AML-193 (cell line): ENCODE measurements around the gene MYZAP.

ENCODE experiments used
- DNase-seq, 2 experiments: peaks; one replicate each; lab custom pipeline; 2025; lab: John Stamatoyannopoulos, UW

The MYZAP gene

GRCh38 chr15:57663262-57663661 is 71.6 kb downstream of the MYZAP start:
- DNase-seq = no peak

GRCh38 chr15:57665194-57665593 is 73.5 kb downstream of the MYZAP start:
- no peak for DNase-seq

- DNase-seq = no peak
These were observed 74.2 kb downstream of the MYZAP start for GRCh38 chr15:57665939-57666338.

GRCh38 chr15:57667171-57667849 is 75.6 kb downstream of the MYZAP start:
- no peak for DNase-seq

GRCh38 chr15:57668016-57668415 is 76.3 kb downstream of the MYZAP start:
- no peak for DNase-seq

GRCh38 chr15:57671636-57672035 is 79.9 kb downstream of the MYZAP start:
- DNase-seq = no peak

- DNase-seq = no peak
These were observed 83.9 kb downstream of the MYZAP start for GRCh38 chr15:57675481-57676181.

GRCh38 chr15:57676585-57676984 is 84.9 kb downstream of the MYZAP start:
- no peak for DNase-seq

- DNase-seq = no peak
These were observed 85.5 kb downstream of the MYZAP start for GRCh38 chr15:57677204-57677603.

- DNase-seq = no peak
These were observed 88.3 kb downstream of the MYZAP start for GRCh38 chr15:57680021-57680420.

- no peak for DNase-seq
These were observed 89.3 kb downstream of the MYZAP start for GRCh38 chr15:57681011-57681410.

- DNase-seq = no peak
These were observed 91.8 kb downstream of the MYZAP start for GRCh38 chr15:57683481-57683880.

GRCh38 chr15:57684491-57685151 is 92.9 kb downstream of the MYZAP start:
- no peak for DNase-seq

- no peak for DNase-seq
These were observed 93.8 kb downstream of the MYZAP start for GRCh38 chr15:57685306-57686095.

- DNase-seq = no peak
These were observed 95.0 kb downstream of the MYZAP start for GRCh38 chr15:57686657-57687056.

GRCh38 chr15:57690341-57690966 is 98.8 kb downstream of the MYZAP start:
- no peak for DNase-seq

GRCh38 chr15:57691082-57691481 is 99.4 kb downstream of the MYZAP start:
- DNase-seq = no peak

GRCh38 chr15:57692709-57693108 is 101.0 kb downstream of the MYZAP start:
- no peak for DNase-seq

GRCh38 chr15:57694279-57694678 is 102.6 kb downstream of the MYZAP start:
- DNase-seq = no peak

GRCh38 chr15:57696146-57696545 is 104.4 kb downstream of the MYZAP start:
- DNase-seq = no peak

GRCh38 chr15:57697588-57697987 is 105.9 kb downstream of the MYZAP start:
- DNase-seq = no peak

GRCh38 chr15:57698243-57698642 is 106.5 kb downstream of the MYZAP start:
- no peak for DNase-seq
